HG02852 (cell line): Measurements from ENCODE around the gene CTRB1.
"Not testable (repeated sequence)": the region's sequence is repeated elsewhere in the genome, so short reads cannot be mapped to it uniquely, and the experiment has no call there.

Source experiments
- ATAC-seq: cut with Tn5 transposase; IDR thresholded peaks from one replicate; pipeline ENCODE4 v1.9.1; 2021; ENCODE audit warnings: mild to moderate bottlenecking, moderate library complexity; ENCODE audit not compliant: unreplicated experiment

The CTRB1 gene

DNA sequence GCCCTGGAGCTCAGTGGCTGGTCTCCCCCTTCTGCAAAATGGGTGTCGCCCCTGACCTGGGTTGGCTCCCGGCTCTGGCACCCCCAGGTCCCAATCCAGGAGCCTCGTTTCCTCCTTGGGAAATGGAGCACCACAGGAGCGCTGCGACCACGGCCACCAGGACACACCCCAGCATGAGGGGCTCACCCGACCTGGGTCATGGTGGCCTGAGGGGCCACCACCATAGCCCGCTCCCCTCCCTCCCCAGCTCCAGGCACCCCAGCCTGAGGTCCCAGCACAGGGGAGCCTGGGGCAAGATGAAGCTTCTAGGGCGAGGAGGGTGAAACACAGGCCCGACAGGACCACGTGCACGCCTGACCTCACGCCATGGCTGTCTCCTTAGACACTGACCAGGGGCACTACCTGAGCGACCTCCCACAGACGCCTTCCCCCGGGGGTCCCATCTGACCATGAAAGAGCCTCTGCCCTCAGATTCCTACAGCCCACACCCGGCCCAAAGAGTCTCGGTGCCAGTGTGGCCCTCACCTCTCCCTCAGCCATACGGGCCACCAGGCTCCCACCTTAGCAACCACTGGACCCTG, 20.8 kb downstream of the CTRB1 start:
- no peak for ATAC-seq

DNA sequence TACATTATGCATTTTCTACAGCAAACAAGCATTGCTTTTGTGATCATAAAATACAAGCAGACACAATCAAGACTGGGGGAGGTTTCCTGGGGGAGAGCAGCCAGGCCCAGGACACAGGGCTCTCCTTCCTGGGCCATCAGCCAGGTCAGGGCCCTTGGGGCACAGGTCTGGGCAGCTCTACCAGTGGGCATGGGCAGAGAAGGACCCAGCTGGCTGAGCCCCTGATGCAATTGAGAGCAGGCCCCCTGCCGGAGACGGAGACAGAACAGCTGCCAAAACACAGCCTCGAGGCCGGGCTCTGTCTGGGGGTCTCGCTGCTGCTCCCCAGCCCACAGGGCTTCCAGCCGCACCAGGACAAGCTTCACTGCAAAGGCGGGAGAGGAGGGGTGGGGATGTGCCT, 21.8 kb downstream of the CTRB1 start:
- ATAC-seq: not testable (repeated sequence)

GRCh38 chr16:75241412-75241811, 22.6 kb downstream of the CTRB1 start:
- ATAC-seq: no peak

DNA sequence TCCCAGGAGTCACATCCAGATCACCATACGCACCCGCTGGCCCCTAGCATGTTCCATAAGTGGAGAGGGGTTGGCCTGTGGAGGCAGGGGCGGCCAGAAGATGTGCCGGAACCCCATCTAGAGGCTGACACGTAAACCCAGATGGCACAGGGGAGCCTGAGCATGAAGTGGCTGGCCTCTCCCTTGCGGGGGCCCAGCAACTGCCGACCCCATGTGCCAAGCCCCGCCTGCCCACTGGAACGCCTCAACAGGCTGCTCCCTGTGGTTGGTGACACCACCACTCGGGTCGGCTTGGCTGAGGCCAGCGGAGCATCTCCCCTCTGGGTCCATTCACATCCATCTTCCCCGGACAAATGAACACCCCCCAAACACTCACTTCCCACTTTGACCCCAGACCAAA, 23.2 kb downstream of the CTRB1 start:
- ATAC-seq: no peak

- not testable (repeated sequence) for ATAC-seq
Measured at GRCh38 chr16:75242436-75243078, 23.8 kb downstream of the CTRB1 start.

- ATAC-seq: no peak
Measured at GRCh38 chr16:75243667-75244224, 25.0 kb downstream of the CTRB1 start.

DNA sequence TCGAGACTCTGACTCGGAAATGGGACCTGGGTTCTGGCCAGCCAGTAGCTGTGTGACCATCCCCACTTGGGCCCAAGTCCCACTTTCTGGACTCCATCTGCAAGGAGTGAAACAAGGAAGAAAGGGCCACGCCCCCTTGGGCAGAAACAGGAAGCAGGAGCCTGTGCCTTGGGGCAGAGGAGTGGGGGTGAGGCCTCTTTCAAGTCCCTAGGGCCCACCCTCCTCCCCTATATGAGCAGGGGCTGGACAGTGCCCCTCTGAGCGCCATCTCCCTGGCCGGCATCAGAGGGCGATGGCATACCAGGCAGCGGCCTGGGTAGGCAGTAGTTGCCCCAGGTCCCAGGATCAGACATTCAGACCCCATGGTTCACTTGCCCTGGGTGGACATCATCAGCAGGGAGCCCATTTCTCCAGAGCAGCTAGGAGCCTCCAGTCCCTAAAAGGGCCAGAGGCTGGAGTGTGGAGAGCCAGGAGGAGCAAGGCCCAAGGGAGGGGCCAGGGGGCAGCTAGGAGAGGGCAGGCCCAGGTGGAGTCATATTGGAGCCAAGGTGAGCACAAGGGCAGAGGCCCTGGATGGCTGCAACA, 25.5 kb downstream of the CTRB1 start:
- ATAC-seq: no peak

- ATAC-seq: no peak
Measured at GRCh38 chr16:75244844-75245758, 26.3 kb downstream of the CTRB1 start.

- no peak for ATAC-seq
Measured at GRCh38 chr16:75246504-75247205, 27.9 kb downstream of the CTRB1 start.

DNA sequence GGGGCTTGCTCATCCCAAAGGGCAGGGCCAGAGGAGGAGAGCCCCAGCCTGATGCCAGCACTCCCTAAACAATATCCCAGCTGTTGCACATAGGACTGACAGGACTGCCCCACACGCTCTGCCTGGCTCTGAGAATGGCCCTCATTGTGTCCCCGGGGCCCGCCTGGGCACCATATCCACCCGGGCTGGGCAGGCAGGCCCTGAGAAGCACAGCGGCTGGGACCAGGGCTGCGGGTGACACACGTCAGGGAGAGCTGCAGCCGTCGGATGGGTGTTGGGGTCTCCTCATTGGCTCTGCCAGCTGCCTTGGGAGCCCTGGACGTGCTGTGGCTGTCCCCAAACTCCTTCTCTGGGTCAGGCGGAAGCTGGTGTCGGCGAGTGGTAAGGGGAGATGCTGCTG, 28.5 kb downstream of the CTRB1 start:
- ATAC-seq: no peak

GRCh38 chr16:75248142-75248535, 29.4 kb downstream of the CTRB1 start:
- ATAC-seq: no peak

GRCh38 chr16:75248536-75249380, 30.0 kb downstream of the CTRB1 start:
- no peak for ATAC-seq

GRCh38 chr16:75249441-75249840, 30.7 kb downstream of the CTRB1 start:
- no peak for ATAC-seq

DNA sequence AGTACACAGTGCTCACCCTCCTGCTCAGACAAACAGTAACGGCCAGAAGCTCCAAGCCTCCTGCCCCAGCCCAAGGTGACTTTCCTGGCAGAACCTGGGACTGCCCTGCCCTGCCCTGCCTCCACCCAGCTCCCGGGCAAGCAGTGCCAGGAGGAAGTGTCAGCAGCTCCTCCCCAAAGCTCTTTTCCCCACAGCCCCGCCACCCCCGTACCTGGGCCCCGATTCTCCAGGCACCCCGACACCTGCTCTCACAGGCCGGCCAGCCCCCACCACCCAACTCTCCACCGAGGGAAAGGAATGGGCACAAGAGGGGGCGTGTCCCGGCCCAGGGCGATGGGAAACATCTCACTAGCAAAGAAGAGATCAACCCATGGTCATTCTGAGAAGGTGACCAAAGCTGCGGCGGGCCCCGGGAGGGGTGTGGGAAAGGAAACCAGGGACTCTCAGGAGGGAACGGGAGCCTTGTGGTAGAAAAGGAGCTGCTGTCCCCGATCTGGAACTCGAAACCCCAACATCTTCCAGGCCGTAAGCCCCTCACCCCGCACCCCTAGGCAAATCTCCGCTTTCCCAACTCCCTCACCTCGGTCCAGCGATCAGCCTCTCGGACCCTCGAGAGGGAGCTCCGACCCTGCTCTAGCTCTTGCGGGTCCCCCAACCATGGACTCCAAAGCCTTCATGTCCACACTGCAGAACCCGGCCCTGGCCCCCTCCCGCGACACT, 31.5 kb downstream of the CTRB1 start:
- ATAC-seq: no peak

DNA sequence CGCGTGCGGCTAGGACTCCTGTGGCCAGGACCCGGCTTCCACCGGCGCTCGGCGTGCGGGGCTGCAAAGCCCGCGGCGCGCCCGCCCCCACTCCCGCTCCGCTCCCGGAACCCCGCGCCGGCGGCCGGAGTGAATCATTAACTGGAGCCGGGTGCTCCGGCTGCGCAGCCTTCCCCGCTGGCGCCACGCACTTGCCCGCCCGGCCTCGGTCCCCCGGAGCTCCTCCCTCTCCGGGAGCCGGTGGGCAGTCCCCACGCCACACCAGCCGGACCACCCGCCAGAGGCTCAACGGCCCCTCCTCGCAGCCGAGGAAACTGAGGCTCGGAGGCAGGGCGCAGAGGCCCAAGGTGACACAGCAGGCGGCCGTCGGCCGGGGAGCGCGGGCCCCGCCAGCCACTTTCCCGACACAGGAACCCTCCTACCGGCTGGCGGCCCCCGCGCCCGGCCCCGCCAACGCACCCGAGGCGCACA, 32.1 kb downstream of the CTRB1 start:
- peak; percentile 36 for ATAC-seq

DNA sequence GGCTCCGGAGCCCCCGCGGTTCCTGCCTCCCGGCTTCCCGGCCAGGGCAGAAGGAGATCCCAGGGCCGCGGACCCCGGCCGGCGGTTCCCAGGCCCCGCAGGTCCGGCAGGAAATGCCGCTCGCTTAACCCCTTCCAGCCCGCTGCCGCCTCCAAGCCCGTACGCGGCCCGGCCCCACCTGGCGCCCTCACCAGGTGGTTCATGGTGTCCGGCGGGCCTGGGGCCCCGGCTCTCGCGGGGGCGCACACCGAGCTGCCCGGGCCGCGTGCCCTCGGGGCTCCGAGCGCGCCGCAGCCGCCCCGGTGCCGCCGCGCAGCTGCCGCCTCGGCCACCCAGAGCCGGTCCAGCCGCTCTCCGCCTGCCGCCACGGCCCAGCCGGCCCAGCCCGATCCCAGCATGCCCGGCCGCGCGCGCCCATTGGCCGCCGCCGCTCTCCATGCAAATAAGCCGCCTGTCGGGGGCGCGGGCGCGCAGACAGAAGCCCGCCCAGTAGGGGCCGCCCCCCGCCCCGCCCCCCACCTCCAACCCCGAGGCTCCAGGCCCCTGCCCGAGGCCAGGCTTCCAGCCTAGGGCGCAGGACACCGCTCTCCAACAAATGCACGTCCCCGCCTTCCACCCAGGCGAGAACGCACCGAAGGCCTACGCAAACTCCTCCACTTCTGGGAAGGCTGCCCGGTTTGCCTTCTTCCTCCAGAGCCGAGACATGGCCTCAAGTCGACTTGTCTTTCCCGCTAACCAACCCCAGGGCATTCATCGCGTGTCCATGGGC, 32.7 kb downstream of the CTRB1 start, which contains the start of gene BCAR1:
TSS of gene BCAR1 (minus strand) at position 345 of the 769 bp plus-strand sequence. CDS start at position 203, 142 bp downstream.
- peak; percentile 79 for ATAC-seq

DNA sequence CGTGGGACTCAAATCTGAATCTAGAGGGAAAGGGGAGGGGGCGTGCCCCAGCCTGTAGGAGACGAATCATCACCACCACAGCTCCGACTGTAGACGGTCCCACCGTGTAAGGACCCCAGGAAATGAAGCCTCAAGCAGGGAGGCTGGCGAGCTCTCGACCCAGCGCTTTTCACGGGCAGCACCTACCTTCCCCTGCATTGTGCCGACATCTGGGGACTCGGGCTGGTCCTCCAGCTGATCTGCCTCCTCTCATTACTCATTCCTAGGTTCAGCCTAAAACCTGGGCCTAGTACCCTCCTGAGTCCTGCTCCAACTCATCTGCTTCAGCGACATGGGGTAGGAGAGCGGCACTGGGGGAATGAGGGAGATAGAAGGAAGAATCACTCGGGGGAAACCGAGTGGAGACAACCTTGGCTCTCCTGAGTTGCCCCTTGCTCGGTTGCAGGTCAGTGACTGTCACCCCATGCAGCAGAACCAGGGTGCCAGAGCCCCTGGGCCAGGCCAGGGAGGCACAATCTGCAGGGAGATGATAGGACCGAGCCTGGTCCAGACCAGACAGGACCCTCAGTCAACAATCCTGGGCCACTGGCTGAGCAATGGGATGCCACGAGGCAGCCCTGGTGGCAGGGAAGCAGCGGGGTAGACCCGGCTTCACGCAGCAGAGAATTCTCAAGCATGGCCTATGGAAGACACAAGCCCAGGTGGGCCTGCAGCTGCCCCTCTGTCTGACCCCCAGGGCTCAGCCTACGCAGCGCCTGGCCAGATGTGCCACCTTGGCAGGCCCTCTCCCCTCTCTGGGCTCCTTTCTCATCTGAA, 33.5 kb downstream of the CTRB1 start:
- ATAC-seq: no peak
